HG03342 (cell line): ENCODE data around the gene ORAI2.
"Not testable (repeated sequence)": the region's sequence is repeated elsewhere in the genome, so short reads cannot be mapped to it uniquely, and the experiment has no call there.

Experiments
- ATAC-seq: cut with Tn5 transposase; IDR thresholded peaks from one replicate; pipeline ENCODE4 v1.9.1; 2021; ENCODE audit warnings: mild to moderate bottlenecking, moderate library complexity; ENCODE audit not compliant: unreplicated experiment

Gene ORAI2

DNA sequence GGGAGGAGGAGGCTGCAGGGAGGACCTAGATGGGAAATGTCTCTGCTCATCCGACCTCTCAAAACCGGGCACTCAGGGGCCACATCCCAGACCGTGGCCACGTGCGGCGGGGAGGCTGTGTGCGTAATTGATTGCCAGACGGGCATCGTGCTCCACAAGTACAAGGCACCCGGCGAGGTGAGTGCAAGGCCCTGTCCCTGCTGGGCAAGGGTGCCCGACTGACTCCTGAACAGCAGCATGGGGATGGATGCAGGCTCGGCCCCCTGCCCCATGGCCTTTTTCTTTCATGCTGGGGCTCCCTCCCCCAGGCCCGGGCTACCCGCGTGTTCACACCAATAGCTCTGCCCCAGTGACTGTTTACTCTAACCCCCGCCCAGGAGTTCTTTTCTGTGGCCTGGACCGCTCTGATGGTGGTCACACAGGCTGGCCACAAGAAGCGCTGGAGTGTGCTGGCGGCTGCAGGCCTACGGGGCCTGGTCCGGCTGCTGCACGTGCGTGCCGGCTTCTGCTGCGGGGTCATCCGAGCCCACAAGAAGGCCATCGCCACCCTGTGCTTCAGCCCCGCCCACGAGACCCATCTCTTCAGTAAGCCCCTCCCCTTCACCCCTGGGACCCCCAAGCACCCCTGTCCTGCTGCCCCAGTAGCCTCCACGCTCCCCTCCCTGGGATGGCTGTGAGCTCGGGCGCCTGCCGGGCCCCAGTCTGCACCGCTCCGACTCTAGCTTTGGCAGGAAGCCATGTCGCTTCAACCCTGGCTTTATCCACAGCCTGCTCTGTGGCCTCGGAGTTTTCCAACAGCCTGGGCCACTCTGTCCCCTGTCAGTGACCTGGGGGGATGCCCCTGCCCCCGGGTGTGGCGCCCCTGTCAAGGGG, 35.3 kb downstream of the ORAI2 start:
- no peak for ATAC-seq

GRCh38 chr7:102469351-102469971, 36.1 kb downstream of the ORAI2 start:
- ATAC-seq = no peak

DNA sequence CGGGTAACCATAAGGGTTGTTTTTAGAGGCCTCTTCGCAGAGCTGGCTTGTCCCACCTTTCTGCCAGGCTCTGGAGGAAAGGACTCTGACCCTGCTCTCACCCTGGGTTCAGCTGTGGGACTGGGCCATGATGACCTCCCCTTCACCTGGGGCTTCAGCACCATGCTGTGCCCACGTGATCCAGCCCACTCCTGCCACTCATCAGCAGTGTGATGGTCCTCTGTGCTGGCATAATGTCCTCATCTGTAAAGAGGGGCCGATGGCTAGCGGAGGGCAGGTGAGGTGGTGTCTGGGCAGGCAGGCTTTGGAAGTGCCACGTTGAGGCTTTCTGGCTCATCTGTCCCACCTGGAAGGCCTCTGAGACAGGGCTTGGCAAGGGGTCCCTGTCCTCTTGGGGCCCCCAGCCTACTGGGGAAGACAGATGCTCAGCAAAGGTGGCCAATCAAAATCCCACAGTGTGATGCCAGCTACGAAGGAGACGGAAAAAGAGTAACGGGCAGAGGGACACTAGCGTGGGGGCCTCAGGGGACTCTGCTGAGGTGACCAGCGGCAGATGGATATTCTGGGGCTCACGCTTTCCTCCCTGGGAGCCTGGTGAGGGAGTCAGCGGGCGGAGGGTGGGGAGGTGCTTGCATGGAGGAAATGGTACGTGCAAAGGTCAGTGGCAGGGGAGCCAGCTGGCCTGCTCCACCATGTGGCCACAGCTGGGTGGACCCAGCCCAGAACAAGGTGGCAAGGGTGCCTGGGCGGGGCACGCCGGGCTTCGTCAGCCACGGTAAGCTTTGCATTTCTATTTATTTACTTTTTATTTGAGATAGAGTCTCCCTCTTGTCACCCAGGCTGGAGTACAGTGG, 36.8 kb downstream of the ORAI2 start:
- ATAC-seq = no peak

GRCh38 chr7:102471791-102472125, 38.4 kb downstream of the ORAI2 start:
- ATAC-seq = no peak

DNA sequence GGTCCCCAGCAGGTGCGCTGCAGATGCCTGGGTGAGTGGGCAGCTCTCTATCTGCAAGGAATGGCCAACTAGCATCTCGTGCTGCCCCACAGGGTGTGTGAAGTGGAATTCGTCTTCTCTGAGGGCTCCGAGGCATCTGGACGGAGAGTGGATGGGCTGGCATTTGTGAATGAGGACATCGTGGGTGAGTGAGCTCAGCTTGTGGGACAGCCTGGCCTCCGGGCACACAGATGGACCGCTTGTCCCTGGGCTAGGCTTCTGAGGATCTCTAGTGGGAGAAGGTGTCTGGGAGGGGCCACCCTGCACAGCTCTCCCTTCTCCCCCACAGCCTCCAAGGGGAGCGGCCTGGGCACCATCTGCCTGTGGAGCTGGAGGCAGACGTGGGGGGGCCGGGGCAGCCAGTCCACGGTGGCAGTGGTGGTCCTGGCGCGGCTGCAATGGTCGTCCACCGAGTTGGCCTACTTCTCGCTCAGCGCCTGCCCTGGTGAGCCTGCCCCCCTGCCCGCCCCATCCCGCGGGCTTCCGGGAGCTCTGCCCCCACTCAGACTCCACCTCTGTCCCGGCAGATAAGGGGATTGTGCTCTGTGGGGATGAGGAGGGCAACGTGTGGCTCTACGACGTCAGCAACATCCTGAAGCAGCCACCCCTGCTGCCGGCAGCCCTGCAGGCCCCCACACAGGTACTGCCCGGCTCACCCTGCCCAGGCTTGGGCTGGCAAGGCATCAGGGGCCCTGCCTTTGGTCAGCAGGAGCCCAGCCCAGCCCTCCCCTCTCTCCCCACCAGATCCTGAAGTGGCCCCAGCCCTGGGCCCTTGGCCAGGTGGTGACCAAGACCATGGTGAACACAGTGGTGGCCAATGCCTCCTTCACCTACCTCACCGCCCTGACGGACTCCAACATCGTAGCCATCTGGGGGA, 39.0 kb downstream of the ORAI2 start:
- no peak for ATAC-seq

- ATAC-seq = no peak
Observed at GRCh38 chr7:102473271-102473991, 40.1 kb downstream of the ORAI2 start.

- ATAC-seq = not testable (repeated sequence)
Observed at GRCh38 chr7:102474116-102474515, 40.7 kb downstream of the ORAI2 start.

GRCh38 chr7:102474736-102475435, 41.5 kb downstream of the ORAI2 start:
- ATAC-seq = not testable (repeated sequence)

DNA sequence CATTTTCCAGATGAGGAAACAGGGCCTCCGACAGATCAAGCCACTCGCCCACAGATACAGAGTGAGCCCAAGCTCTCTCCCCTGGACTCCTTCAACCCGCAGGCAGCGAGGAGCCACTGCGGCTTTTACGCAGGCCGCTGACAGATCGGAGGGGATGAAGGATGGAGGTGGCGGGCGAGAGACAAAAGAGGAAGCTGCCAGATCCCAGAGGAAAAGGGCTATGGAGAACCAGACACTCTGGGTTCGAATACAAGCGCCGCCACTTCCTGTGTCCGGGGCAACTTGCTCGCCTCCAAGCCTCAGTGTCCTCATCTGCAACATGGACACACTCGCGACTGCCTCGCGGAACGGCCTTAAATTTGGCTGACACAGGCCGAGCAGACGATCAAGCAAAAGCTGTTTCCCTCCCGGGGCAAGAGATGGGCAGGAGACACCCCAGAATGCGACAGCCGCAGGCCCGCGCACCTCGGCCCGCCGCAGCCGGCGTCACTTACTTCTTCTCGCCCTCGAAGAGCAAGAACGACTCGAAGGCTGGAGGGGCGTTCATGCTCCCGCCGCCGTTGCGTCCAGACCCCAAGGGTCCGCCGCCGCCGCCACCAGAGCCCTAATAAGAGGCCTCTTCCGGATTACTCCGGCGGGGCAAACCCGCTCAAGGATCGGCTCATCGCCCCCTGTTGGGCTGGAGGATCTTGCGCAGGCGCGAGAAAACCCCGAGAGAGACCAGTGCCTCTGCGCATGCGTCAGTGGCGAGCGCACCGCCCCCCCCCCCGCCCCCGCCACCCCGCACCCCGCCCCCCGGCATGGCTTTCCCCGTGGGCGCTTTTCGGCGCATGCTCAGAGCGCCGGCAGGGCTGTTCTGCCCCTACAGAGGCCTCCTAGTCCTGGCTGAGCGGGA, 45.2 kb downstream of the ORAI2 start, which contains the start of gene POLR2J:
Gene POLR2J, minus strand, starts transcription at position 609 of the 895 bp plus-strand sequence. Its CDS starts 62 bp downstream, at position 547.
- peak; percentile 77 for ATAC-seq

DNA sequence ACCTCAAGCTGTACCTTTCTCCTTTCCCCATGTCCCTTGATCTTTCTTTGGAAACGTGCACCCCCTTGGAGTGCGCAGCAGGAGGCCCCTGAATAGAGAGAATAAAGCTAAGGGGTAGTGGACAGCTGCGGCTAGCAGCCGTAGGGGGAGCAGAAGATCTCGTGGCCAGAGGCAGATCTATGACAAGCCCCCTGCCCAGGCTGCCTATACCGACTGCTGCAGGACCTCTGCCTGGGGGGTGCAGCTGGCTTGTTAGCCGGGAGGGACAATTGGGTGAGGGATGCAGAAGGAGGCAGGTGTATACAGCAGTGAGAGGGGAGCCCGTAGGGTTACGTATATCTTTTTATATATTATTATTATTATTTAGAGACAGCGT, 45.8 kb downstream of the ORAI2 start:
- peak; percentile 20 for ATAC-seq

GRCh38 chr7:102479982-102480637, 46.7 kb downstream of the ORAI2 start:
- not testable (repeated sequence) for ATAC-seq

GRCh38 chr7:102481962-102482361, 48.6 kb downstream of the ORAI2 start:
- ATAC-seq = not testable (repeated sequence)

DNA sequence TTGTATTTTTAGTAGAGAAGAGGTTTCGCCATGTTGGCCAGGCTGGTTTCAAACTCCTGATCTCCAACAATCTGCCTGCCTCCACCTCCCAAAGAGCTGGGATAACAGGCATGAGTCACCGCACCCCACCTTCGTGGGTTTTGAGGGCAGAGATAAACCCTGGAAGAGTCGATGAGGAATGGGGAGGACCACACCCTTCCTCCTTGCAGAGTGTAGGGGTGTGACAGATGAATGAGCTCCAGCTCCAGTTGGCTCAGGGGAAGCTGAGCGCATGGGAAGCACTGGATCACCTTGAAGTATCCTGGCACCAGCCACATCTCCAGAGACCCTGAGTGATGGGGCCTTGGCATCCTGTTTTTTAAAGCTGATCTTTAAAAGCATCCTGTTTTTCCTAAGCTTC, 50.9 kb downstream of the ORAI2 start:
- not testable (repeated sequence) for ATAC-seq

- ATAC-seq = peak; percentile 34
Observed at GRCh38 chr7:102490529-102491075, 57.2 kb downstream of the ORAI2 start.

DNA sequence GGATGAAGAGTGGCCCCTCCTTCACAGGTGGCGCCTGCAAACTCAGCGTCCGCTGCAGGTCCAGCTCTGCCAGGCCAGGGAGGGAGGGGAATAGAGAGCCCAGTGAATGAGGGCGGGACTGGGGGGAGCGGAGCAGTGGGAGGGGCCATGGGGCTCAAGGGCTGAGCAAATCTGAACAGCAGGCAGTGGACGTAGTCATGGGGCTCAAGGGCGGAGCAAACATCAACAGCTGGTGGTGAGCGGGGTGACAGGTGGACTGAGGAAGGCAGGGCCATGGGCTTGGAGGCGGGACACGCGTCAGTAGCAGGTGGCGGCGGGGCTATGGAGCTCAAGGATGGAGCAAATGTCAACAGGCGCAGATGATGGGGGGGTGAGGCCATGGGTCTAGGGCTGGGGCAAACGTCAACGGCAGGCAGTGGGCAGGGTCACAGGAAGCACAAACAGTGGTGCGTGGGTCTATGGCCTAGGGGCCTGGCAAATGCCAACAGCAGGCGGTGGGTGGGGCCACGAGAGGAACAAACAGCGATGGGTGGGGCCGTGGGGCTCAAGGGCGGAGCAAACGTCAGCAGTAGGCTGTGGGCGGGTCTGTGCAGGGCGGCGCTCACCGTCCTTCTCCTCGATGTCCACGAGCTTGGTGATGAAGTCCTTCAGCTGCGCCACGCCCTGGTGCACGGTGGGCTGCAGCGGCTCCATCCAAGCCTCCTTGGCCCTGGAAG, 60.0 kb downstream of the ORAI2 start:
- ATAC-seq = peak; percentile 47

GRCh38 chr7:102494026-102494425, 60.7 kb downstream of the ORAI2 start:
- ATAC-seq = not testable (repeated sequence)
